ENCODE data around the gene SULT2A1.
"Not testable (repeated sequence)": the region's sequence is repeated elsewhere in the genome, so short reads cannot be mapped to it uniquely, and the experiment has no call there.

SULT2A1 gene

DNA sequence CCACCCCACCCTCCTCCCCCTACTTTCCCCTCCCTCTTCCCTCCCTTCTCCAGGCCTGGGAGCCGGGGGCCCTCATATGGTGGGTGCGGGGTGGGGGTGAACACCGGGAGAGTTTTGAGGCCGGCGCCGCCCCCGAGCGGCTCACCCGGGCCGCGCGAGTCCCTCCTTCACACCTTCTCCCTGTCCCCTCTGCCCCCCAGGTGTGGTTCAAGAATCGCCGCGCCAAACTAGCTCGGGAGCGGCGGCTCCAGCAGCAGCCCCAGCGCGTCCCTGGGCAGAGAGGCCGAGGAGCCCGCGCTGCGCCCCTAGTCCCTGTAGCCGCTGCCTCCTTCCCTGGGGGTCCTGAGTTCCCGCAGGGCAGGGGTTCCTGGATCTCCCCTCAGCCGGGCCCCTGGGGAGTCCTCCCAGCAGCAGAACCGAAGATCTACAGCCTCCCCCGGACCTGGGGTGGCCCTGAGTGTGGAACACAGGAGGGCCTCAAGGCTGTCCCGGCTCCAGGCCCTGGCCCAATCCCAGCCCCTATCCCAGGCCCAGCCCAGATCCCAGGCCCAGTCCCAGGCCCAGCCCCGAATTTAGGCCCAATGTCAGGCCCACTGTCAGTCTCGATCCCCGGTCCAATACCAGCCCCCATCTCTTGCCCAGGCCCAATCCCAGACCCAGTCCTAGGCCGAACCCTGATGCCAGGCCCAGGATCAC, 25.4 kb downstream of the SULT2A1 start:
- no peak for DNase-seq (ENCODE audit: low spot score)

DNA sequence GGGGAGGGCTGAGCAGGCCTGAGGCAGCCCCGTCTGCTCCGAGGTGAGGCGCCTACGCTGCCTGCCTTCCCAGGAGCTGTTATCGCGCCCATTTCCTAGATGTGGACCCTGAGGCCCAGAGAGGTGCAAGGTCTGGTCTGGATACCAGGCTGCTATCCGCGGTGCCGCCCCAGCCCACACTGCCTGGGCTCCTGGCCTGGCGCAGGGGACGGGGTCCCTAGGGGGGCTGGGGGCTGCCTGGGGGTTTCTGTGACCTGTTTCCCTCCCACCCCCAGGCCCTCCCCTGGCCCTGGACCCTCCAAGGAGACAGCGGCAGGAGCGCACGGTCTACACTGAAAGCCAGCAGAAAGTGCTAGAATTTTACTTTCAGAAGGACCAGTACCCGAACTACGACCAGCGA, 26.3 kb downstream of the SULT2A1 start:
- DNase-seq (ENCODE audit: low spot score), result not testable (repeated sequence)

DNA sequence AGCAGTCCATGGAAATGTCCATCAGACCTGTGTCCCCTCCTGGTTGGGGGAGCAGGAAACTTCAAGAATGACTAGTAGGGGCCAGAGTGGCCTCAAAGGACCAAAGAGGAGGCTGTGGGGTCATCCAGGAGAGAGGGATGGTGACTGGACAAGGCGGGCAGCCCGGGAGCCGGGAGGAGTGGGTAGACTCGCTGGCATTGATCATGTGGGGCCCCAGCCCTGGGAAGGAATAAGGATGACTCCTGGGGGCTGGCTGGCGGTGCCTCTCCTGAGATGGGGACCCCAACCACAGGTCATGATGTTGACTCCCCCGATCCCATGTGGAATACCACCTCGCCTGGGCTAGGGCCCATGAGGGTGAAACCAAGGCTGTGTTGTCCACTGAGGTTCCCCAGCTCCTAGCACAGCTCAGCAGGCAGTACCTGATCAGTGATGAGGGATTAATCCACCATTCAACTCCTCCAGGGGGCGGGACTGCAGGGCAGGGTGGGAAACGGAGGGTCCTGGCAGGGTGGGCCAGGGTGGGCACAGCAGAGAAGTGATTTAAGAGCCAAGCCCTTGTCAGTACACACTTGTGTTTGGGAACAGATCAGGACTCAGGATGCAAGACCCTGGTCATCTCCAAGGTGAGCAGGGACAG, 27.3 kb downstream of the SULT2A1 start, which contains the start of gene TPRX2:
TPRX2 (plus strand) TSS at position 590 of the 640 bp plus-strand sequence; CDS start at position 602, 12 bp downstream.
- not testable (repeated sequence) for DNase-seq (ENCODE audit: low spot score)

DNA sequence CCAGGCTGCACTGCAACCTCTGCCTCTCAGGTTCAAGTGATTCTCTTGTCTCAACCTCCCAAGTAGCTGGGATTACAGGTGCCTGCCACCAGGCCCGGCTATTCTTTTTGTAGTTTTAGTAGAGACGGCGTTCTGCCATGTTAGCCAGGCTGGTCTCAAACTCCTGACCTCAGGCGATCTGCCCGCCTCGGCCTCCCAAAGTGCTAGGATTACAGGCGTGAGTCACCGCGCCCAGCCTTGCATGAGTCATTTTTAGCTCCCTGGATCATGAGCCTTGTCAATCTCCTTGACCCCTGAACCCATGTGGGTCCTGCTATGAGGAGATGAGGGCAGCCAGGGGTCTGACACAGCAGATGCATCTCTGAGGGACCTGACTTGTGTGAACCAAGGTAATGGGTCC, 27.9 kb downstream of the SULT2A1 start:
- DNase-seq (ENCODE audit: low spot score), result not testable (repeated sequence)

DNA sequence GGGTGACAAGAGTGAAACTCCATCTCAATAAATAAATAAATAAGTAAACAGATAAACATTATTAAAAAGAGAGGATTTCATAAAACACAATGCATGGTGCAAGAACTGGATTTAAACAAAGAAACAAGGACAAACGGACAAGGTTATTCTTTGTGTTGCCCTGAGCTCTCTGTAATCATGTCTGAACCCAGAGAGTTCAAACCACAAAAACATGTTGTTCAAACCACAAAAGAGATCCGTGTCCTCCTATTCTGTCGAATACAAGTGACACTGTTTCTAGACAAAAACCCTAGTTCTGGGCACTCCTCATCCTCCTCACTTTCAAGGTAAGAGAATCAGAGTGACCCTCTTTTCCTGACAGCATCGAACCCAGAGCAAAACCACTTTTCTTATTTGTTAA, 31.7 kb downstream of the SULT2A1 start:
- no peak for DNase-seq (ENCODE audit: low spot score)

DNA sequence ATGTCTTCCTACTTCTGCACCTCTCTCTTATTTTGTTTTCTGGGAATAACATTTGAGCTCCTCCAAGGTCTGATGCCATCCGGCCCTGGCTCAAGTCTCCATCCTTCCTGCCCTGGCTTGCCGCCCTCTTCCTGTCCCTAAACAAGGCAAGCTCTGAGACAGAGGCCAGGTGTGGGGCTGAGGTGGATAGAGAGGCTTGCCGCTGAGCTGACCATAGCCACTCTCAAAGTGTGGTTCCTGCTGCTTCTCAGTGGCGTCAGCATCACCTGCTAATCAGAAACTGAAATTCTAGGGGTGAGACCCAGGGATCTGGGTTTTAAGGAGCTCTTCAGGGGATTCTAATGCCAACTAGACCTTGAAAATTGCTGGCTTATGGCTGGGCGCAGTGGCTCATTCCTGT, 33.1 kb downstream of the SULT2A1 start:
- no peak for DNase-seq (ENCODE audit: low spot score)

DNA sequence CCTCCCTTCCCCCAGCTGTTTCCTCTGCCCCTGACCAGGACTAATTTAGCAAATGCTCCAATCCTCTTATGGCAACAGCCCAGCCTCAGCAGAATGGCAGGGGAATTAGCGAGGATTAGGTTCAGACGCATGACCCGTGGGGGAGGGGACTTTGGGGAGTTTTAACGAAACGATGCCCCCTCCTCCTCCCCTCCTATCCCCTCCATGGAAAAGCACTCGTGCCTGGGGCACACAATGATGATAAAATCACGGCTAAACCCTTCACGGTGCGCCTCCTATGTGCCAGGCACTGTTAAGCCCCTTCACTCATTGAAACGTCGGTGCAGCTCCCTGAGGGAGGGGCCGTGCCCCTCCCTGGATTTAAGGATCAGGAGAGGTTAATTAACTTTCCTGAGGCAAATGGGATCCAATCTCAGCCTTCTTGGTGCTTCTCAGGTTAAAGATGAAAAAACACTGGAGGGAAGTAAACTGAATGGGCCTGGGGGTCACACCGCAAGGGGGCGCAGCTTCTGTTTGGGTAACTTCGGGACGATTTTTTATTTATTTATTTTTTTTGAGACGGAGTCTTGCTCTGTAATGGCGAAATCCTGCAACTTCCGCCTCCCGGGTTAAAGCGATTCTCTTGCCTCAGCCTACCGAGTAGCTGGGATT, 37.2 kb downstream of the SULT2A1 start:
- DNase-seq (ENCODE audit: low spot score), result no peak

DNA sequence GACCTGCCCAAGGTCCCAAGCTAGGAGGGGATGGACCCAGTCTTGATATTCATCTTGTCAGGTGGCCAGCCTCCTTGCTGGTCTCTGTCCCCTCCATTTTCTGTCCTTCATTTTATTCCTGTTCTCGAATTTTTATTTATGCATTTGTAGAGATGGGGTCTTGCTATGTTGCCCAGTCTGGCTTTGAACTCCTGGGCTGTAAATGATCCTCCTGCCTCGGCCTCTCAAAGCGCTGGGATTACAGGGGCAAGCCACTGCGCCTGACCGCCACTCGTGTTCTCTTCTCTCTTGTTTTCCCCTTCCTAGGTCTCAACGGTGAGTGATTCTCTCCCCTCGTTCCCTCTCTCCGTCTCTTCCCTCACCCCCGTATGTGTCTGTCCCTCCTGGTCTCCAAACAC, 37.7 kb downstream of the SULT2A1 start:
- DNase-seq (ENCODE audit: low spot score), result no peak

DNA sequence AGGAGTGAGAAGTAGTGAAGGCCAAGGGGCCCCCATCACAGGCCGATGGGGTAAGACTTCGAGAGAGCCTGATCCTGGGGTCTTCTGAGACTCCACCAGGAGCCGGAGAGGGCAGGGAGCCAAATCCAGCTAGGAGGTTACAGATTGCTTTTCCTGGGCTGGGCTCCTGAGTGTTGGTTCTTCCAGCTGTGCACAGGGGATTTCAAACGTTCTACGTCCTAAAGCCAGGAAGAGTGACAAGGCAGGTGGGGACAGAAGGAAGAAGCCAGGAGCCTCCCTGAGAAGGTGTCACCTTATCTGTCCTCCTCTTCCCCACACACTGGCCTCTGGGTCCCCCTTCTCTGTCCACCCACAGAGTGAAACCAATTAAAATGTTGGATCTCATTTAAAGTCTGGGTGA, 43.2 kb downstream of the SULT2A1 start:
- DNase-seq (ENCODE audit: low spot score), result no peak

DNA sequence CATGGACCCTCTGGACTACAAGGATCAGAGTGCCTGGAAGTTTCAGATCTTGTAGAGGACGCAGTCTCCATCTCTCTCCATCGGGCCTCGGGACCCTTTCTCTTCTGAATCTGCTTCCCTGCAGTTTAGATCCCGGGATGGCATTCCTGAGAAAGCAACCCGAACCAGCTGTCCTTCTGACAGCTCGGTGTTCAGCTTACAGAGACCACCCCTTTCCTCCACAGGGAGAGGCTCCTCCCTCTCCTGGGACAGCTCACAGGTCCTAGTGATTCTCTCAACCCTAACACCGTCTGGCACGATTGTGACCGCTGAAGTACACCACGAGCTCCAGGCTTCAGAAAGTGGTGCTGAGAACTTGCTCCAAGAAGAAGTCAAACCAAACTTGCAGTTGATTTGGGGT, 46.2 kb downstream of the SULT2A1 start:
- DNase-seq (ENCODE audit: low spot score), result no peak

DNA sequence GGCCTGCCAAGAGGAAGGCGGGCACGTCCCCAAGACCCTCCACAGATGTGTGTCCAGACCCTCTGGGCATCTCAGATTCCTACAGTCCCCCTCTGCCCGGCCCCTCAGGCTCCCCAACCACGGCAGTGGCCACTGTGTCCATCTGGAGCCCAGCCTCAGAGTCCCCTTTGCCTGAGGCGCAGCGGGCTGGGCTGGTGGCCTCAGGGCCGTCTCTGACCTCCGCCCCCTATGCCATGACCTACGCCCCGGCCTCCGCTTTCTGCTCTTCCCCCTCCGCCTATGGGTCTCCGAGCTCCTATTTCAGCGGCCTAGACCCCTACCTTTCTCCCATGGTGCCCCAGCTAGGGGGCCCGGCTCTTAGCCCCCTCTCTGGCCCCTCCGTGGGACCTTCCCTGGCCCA, 46.7 kb downstream of the SULT2A1 start:
- no peak for DNase-seq (ENCODE audit: low spot score)

DNA sequence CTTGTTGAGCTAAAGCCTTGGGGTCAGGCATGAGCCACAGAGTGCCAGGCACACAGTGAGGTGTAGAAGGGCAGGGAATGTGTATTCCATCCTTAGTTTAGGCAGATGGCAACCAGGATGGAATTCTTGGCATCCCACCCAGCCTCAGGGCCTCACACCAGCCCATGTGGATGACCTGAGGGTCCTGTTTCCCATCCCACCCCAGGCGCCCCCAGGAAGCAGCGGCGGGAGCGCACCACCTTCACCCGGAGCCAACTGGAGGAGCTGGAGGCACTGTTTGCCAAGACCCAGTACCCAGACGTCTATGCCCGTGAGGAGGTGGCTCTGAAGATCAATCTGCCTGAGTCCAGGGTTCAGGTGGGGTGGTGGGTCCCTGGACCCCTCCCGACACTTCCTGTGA, 50.1 kb downstream of the SULT2A1 start:
- no peak for DNase-seq (ENCODE audit: low spot score)

DNA sequence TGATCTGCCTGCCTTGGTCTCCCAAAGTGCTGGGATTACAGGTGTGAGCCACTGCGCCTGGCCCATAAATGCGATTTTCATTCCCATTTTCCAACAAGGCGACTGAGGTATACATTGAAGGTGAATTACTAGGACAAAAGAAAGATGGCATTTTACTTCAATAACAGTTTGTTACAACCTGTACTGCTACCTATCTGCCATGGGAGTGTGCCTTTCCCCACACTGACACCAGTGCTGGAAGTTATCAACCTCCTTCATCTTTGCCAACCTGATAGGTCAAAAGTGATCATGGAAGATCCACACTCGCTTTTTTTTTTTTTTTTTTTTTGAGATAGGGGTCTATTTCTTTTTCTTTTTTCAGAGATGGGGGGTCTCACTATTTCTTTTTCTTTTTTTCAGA, 53.4 kb downstream of the SULT2A1 start:
- DNase-seq (ENCODE audit: low spot score), result no peak

DNA sequence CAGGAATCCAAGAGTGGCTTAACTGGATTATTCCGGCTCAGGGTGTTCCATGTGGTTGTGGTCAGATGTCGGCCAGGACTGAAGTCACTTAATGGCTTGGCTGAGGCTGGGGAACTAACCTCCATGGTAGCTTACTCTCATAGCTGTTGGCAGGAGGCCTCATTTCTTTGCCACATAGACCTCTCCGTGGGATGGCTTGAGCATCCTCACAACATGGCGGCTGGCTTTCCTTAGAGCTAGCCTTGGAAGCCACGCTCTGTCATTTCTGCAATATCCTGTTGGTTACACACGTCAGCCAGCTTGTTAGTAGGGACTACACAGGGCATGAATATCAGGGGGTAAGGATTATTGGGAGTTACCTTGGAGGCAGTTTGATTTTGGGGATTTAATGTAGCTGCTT, 59.3 kb downstream of the SULT2A1 start:
- no peak for DNase-seq (ENCODE audit: low spot score)

DNA sequence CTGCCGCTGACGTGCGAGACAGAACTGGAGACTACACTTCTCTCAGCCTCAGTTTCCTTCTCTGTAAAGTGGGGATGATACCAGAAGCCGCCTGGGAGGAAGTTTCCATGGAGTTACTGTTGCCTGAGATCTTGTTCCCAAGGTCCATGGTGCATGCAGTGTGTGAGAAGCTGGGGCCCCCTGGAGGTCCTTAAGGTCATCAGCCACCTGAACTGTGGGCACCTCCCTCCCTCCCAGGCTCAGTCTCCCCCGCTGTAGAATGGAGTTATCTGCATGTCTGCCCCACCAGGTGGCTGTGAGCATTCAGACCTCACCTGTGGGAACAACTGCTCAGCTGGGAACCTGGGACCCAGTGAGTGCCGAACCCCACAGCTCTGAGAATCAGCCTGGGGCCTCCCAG, 61.7 kb downstream of the SULT2A1 start:
- no peak for DNase-seq (ENCODE audit: low spot score)

DNA sequence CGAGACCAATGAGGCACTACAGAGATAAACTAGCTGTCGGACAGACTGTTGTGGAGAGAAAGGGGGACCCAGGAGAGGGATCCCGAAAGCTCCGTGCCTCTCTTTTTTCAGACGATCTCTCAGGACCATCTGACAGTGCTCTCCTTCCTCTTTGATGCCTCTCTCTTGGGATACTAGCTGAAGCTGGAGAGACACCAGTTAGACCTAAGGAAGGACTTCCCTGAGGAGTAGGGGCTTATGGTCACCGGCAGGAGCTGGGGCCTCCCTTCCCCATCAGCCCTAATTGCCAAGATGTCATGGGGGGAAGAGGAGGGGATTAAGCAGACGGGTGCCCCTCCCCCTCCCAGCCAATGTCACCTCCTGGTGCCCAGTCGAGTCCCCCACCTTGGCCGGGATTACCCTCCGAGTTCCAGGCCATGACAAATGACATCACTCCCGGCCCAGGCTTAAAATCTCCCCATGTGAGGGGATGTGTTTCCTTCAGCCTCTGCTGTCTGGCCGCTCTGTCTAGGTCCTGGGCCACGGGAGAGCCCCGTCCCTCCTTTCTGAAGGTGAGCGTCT, 64.6 kb downstream of the SULT2A1 start, which contains the start of gene CRX:
CRX (plus strand) TSS at position 478 of the 561 bp plus-strand sequence. CDS start 12,507 bp downstream, outside the sequence.
- no peak for DNase-seq (ENCODE audit: low spot score)

Data from left forelimb (tissue), 1 donor.